ENCODE results near the gene SEMA5B. TPM values are rescaled to one million over a fixed set of nuclear protein-coding genes. Genes with fewer than 3 reads are reported as not detected.
A peak's percentile ranks its signal among the peaks of the same experiment; 100 is the strongest.

Gene SEMA5B
- total RNA-seq, 1 donor from 2014 or later = 1.7 TPM

DNA sequence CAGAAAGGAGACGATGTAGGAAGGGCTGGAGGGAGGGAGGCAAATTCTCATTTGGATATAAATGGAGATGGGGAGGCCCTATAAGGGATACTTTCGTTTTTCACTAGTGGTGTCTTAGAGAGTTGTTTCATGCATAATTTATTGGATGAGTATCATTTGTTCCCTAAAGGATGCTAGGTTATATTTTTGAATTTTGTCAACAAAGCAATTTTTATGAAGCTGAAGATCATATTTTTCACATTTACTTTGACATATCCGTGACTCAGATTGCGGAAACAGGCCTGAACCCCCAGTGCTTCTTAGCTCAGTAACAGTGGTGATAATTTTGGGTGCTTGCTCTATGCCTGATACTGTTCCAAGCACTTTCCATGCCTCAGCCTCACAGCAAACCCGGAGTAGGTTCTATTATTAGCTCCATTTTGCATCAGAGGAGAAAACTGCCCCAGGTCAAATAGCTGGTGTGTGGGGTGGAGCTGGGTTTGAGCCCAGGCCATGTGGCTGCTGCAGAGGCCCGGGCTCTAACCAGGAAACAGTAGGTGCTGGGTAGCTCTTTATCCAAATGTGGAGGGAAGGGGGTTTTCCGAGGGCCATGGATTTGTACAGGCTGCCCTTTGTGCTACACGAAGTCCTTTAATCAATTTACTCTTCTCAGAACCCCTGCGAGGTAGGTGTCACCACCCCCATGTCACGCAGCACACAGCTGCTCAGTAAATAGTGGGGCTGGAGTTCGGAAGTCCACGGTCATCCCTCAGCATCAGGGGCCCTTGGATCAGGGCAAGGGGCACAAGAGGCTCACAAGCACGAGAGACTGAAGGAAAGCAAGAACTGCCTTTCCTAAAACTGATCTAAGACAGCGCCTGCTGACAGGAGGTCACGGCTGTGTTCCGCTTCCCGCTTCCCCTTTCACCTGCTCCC lies 133.6 kb downstream of the SEMA5B start:
- no peak for DNase-seq (ENCODE audit: low spot score)

DNA sequence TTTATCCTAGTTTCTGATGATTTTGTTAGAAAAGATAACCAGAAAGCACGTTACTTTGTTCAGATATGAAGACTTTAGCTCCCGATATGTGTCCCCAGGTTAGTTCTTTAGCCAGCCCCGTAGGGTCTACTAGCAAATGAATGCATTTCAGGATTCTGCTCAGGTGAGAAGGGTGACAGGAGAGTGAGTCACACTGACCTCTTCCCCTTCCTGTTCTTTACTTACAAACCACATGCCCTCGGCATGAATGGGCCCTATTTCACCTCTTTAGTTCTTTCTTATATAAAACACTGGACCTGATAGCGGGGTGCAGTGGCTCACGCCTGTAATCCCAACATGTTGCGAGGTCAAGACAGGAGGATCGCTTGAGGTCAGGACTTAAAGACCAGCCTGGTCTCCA lies 134.3 kb downstream of the SEMA5B start:
- DNase-seq (ENCODE audit: low spot score) = no peak

- DNase-seq (ENCODE audit: low spot score) = no peak
These were observed 135.2 kb downstream of the SEMA5B start for GRCh38 chr3:122892118-122892960.

DNA sequence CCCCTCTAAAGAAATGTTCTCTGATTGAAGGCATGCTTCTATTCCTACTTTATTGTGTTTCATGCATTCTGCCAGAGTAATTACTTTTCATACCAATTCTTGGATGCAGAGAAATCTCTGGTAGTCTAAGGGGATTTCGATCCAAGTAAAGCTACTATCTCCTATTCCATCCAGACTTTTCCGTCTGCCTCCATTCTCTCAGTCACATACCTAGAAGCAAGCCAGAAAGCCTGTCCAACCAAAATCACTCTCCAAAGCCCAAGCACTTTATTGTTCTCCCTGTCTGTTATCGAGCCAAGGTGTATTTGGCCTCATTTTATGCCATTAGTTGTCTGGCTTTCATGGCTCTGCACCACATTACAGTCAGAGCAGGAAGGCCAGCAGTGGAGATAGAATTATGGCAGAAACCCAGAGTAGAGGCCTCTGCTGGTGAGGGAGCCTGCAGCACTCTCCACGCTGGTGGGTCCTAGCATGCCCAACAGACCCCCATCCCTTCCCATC lies 136.8 kb downstream of the SEMA5B start:
- no peak for DNase-seq (ENCODE audit: low spot score)

DNA sequence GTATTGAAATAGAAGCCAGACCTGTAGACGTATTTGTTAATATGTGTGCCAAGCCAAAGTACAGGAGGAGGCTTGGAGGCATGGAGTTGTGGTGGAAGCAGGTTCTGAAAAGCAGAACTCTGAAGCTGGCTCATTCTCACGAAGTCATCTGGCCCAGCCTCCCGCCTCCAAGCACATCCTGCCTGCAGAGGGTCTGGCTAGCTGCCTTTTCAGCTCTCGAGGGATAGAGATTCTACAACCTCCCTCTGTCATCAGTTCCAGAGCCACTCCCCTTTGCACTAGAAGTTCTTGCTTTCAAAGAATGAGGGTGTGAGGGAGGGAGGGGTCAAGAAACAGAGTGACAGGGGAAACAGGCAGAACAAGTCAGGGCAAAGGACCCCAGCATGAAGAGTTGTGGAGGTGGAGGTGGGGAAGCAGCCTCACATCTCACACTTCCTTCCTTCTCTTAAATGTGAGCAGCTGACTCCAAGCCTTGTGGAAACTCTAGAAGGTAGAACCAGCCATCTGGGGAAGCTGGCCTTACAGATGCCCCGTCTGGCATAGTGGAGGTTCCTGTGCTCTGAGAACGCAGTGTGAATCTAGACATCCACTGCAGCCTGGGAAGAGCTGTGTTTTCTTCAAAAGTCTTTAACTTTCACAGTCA lies 137.4 kb downstream of the SEMA5B start:
- peak; percentile 47 for DNase-seq (ENCODE audit: low spot score)

GRCh38 chr3:122886946-122887345 lies 140.6 kb downstream of the SEMA5B start:
- no peak for DNase-seq (ENCODE audit: low spot score)

- DNase-seq (ENCODE audit: low spot score) = no peak
These were observed 141.3 kb downstream of the SEMA5B start for GRCh38 chr3:122886251-122886650.

DNA sequence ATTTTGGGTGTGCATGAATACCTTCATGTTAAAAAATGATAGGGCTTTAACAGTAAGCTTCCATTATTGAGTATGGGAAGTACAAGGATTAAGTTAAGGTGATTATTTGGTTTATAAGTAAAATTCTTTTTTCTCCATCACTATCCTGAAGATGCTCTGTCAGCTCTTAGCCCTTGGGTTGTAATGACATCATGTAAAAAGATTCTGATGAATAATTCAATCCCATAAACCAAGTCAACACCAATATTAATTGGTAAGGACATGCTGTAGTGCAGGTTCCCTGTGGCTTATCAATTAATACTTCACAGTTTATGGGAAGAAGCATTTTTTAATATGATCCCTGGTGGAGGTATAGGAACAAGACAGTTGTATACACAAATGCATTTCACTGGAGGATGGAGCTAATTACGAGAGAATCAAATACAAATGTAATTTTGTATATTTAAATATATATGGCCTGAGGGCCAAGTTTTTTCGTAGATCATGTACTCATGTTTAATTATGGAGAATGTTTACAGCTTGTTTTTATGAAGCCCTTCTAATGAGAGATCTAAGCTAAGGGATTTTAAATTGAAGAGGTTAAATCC lies 145.1 kb downstream of the SEMA5B start:
- DNase-seq (ENCODE audit: low spot score) = no peak

GRCh38 chr3:122880624-122881023 lies 146.9 kb downstream of the SEMA5B start:
- no peak for DNase-seq (ENCODE audit: low spot score)

- no peak for DNase-seq (ENCODE audit: low spot score)
These were observed 147.4 kb downstream of the SEMA5B start for GRCh38 chr3:122880173-122880572.

DNA sequence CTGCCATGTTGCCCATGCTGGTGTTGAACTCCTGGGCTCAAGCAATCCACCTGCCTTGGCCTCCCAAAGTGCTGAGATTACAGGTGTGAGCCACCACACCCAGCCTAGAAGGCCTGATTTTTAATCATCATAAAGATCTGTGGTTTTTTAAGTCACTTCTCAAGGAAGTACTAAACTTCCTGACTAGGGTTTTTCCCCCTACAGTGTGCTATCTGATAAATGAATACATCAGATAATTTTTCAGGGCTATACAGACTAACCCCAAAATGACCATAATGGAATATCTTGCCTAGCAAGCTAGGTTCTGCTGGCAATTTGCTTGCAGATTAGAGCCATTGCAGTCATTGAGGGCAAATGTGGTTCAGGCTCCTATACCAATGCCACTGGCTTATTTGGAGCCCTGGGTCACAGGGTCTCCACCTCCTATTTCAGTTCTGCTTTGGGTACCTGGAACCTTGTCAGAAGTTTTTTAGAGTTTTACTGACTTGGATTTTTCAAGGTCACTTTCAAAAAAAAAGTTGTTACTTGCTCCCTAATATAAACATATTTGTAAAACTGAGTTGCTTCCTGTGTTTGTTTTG lies 151.9 kb downstream of the SEMA5B start:
- DNase-seq (ENCODE audit: low spot score) = no peak

DNA sequence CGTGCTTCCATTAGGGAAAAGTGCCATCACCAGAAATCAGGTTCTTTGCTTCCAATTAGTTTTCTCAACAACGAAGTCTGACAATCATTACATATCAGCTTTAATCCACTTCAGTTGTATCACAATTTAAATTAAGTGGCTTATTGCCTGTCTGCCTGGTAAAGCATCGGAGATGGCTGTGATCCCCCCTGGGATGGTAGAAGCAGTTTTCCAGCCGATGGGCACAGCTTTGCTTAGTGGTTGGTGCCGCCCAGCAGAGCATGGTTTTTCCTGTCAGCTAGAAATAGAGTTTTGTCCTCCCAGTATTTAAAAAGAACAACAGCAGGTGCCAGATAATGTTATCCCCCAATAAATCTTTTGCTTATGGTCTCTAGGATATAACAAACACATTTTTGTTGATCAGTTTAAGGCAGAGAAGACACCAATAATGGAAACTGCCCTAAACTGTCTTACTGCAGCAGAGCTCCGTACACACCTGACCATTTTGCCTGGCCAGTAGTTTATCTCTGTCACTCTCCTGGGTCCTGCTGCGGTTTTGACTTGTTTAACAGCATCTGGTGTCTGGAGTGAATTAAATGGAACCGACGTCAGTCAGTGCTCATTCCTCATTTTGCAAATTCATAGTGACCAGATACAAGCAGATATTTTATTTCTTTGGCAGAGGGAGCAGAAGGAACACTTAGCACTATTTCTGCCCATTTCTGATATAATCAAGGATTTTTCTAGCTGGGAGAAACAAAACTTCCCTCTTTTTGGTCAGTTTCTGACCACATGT lies 153.6 kb downstream of the SEMA5B start:
- no peak for DNase-seq (ENCODE audit: low spot score)

- DNase-seq (ENCODE audit: low spot score) = no peak
These were observed 159.2 kb downstream of the SEMA5B start for GRCh38 chr3:122868322-122868721.

- no peak for DNase-seq (ENCODE audit: low spot score)
These were observed 163.1 kb downstream of the SEMA5B start for GRCh38 chr3:122864498-122864897.

DNA sequence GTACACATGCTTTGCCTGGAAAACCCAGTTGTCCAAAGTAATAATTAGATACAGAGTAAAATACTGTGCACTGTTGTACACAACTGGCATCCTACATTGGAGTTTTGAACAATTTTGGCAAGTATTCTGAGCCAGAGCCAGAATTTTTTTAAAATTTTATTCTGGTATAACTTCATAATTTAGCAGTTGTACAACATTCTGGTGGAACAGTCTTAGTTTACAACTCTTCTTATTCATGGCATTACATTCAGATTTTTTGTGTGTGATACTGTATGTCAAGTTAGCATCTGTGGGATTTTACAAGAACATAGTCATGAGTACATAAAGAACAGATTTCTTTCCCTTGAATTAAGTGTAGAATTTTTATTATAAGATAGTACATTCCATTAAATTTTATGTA lies 165.2 kb downstream of the SEMA5B start:
- DNase-seq (ENCODE audit: low spot score) = no peak

Other genes starting within 250 kb of the SEMA5B start
- 8.2 TPM for gene HSPBAP1, start 233.9 kb downstream of the SEMA5B start, total RNA-seq
- 19.9 TPM for gene SLC49A4, start 232.7 kb downstream of the SEMA5B start, total RNA-seq
- gene PDIA5, start 39.3 kb upstream of the SEMA5B start, total RNA-seq = 49.3 TPM
- gene SEC22A, start 174.2 kb upstream of the SEMA5B start, total RNA-seq = 16.8 TPM

Data from mucosa of gallbladder (tissue), 1 donor.